Head of caudate nucleus (tissue), 42 donors: Measurements from ENCODE around the gene LANCL3.
"Not testable (repeated sequence)": the region's sequence is repeated elsewhere in the genome, so short reads cannot be mapped to it uniquely, and the experiment has no call there.

Source experiments
- DNase-seq, 42 donors: peaks; one replicate each; pipeline versions ENCODE4 v3.0.0 to v3.0.0-alpha.2; 2020 to 2021; ENCODE audit warnings: mixed read lengths in 7 of 42
- intact Hi-C: fragments of 100-400 bp; cut with DNase I; formaldehyde crosslinking; loops from one replicate; pipeline ENCODE4 v1.15.0; 2022

LANCL3 gene

GRCh38 chrX:37608156-37608555 lies 36.7 kb downstream of the LANCL3 start:
- intact Hi-C loops: no loop called here

GRCh38 chrX:37609727-37610126 lies 38.3 kb downstream of the LANCL3 start:
- no peak for DNase-seq
- intact Hi-C loops: no loop called here

More at GRCh38 chrX:37608156-37608555, 36.7 kb downstream of the LANCL3 start:
- no peak for DNase-seq

- intact Hi-C loops: no loop called here
- no peak for DNase-seq
Observed at GRCh38 chrX:37613933-37614332, 42.5 kb downstream of the LANCL3 start.

DNA sequence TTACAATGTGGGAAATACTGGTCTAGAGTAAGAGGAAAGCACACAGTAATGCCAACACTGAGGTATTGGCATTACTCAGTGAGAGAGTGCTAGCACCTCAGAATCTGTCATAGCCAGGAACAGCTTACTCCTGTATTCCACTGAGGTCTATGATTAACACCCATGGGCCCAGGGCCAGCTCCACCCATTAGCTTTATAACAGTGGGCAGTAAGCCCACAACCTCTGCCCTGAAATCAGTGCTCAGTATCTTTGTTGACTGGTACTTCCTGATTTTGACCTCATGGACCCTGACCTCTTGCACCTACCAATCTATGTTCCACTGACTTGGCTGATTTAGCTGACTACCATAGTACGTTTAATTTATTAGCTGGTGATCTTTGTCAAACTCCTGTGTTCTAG lies 56.1 kb downstream of the LANCL3 start:
- intact Hi-C loops: no loop called here
- no peak for DNase-seq

DNA sequence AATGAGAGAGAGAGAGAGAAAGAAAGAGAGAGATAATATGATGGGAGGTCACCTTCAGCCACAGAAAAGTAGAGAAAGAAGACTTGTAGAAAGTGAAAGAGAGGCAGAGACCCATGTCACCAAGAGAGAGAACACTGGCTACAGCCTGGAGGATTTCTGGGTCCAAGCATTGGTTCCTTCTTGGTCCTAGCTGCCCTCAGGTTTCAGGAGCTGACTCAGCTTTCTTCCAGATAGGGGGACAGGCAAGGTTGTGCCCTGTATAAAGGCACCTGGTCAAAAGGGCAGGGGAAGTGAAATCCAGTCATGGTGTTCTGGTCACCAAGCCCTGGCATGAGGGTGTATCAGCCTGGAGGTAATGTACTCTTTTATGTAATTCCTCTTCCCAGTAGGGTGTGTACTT lies 66.6 kb downstream of the LANCL3 start:
- intact Hi-C loops: no loop called here
- no peak for DNase-seq

DNA sequence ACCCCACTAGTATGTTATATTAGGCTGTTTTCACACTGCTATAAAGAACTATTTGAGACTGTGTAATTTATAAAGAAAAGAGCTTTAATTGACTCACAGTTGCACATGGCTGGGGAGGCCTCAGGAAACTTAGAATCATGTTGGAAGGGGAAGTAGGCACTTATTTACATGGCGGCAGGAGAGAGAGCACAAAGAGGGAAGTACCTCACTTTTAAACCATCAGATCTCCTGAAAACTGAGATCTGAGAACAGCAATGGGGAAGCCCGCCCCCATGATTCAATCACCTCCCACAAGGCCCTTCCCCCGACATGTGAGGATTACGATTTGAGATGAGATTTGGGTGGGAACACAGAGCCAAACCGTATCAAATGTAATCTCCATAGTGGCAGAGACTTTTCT lies 68.7 kb downstream of the LANCL3 start:
- intact Hi-C loops: no loop called here
- no peak for DNase-seq

GRCh38 chrX:37641859-37642258 lies 70.4 kb downstream of the LANCL3 start:
- intact Hi-C loops: no loop called here
- no peak for DNase-seq

- no peak for DNase-seq
- intact Hi-C loops: no loop called here
Observed at GRCh38 chrX:37644381-37645305, 73.2 kb downstream of the LANCL3 start.

DNA sequence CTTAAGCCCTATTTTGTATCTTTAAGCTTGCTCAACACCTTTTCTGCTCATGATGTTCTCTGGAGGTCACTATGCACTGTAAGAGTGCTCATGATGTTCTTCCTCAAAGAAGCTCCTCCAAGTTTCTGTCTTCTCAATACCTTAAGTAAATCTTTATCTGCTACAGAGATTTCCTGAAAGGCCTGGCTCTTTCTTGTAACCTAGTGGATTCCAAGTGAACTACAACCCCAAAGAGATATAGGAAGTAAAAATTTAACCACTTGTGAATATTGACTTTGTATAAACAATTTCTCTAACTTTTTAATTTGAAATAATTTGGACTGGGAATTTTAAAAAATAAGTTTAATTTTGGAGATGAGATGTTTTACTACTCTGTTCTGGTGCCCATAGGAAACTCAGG lies 74.8 kb downstream of the LANCL3 start:
- intact Hi-C loops: no loop called here
- no peak for DNase-seq

DNA sequence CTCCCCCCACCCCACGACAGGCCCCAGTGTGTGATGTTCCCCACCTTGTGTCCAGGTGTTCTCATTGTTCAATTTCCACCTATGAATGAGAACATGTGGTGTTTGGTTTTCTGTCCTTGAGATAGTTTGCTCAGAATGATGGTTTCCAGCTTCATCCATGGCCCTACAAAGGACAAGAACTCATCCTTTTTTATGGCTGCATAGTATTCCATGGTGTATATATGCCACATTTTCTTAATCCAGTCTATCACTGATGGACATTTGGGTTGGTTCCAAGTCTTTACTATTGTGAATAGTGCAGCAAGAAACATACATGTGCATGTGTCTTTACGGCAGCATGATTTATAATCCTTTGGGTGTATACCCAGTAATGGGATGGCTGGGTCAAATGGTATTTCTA lies 79.4 kb downstream of the LANCL3 start:
- DNase-seq, intact Hi-C loops: not testable (repeated sequence)

GRCh38 chrX:37651921-37652452 lies 80.5 kb downstream of the LANCL3 start:
- DNase-seq: no peak
- intact Hi-C loops: no loop called here

- intact Hi-C loops: no loop called here
- DNase-seq: no peak
Observed at GRCh38 chrX:37652589-37653231, 81.2 kb downstream of the LANCL3 start.

GRCh38 chrX:37653397-37654085 lies 82.1 kb downstream of the LANCL3 start:
- no peak for DNase-seq
- intact Hi-C loops: no loop called here

- intact Hi-C loops: no loop called here
- no peak for DNase-seq
Observed at GRCh38 chrX:37658343-37659030, 87.0 kb downstream of the LANCL3 start.

- intact Hi-C loops: no loop called here
- DNase-seq: no peak
Observed at GRCh38 chrX:37659047-37659446, 87.6 kb downstream of the LANCL3 start.

- intact Hi-C loops: no loop called here
Observed at GRCh38 chrX:37662181-37662580, 90.7 kb downstream of the LANCL3 start.

GRCh38 chrX:37666516-37666915 lies 95.1 kb downstream of the LANCL3 start:
- DNase-seq: no peak
- intact Hi-C loops: no loop called here

More at GRCh38 chrX:37662181-37662580, 90.7 kb downstream of the LANCL3 start:
- DNase-seq: no peak

- DNase-seq: no peak
- intact Hi-C loops: no loop called here
Observed at GRCh38 chrX:37667141-37667540, 95.7 kb downstream of the LANCL3 start.

GRCh38 chrX:37672563-37672962 lies 101.1 kb downstream of the LANCL3 start:
- intact Hi-C loops: no loop called here
- no peak for DNase-seq
